Testis (tissue), 3 donors: ENCODE measurements around the gene GFOD1. TPM values are rescaled to one million over a fixed set of nuclear protein-coding genes. Genes with fewer than 3 reads are reported as not detected.

ENCODE experiments used
- DNase-seq: peaks from one replicate; pipeline ENCODE4 v3.0.0-alpha.2; 2019
- H3K27ac ChIP-seq, 2 donors: fragments of 200-600 bp; sonication (generic); one replicate each; pipeline ENCODE4 v1.5.1; 2019
- H3K27me3 ChIP-seq: fragments of 200-600 bp; sonication (generic); one replicate; pipeline ENCODE4 v1.5.1; 2019
- H3K36me3 ChIP-seq: fragments of 200-600 bp; sonication (generic); one replicate; pipeline ENCODE4 v1.5.1; 2017; ENCODE audit warnings: low read depth; ENCODE audit errors: missing control alignments
- H3K4me1 ChIP-seq: fragments of 200-600 bp; sonication (generic); one replicate; pipeline ENCODE4 v1.5.1; 2019
- H3K4me3 ChIP-seq, 2 donors: fragments of 200-600 bp; sonication (generic); one replicate each; pipeline ENCODE4 v1.5.1; 2017 to 2019
- H3K9me3 ChIP-seq: fragments of 200-600 bp; sonication (generic); one replicate; pipeline ENCODE4 v1.5.1; 2017
- CTCF ChIP-seq, 3 experiments: fragments of 450-650 bp in 2 of 3; fragments of 200-600 bp in 1 of 3; sonication (generic) in 1 of 3; IDR thresholded peaks; one replicate each; pipeline ENCODE4 v1.5.1; 2016 to 2019; ENCODE audit warnings: antibody characterized with exemption in 3 of 3, mild to moderate bottlenecking in 2 of 3, moderate library complexity in 1 of 3
- POLR2A ChIP-seq: fragments of 450-650 bp; IDR thresholded peaks from one replicate; pipeline ENCODE4 v1.6.1; 2017; ENCODE audit warnings: antibody characterized with exemption, mild to moderate bottlenecking, moderate library complexity
- WGBS, 2 donors: methylation state at CpG; one replicate each; pipeline ENCODE4 v1.1.5; 2018; 5-methylcytosine and 5-hydroxymethylcytosine counted together
- intact Hi-C: fragments of 100-400 bp; cut with DNase I; formaldehyde crosslinking; loops from one replicate; pipeline ENCODE4 v1.15.1; 2023; ENCODE audit warnings: low total_unique reads
- polyA plus RNA-seq: library from polyadenylated mRNA; stranded (reverse); fragments of 350-450 nt; fragmentation: Illumina TruSeq; extraction: RNeasy Lipid Tissue Mini Kit (QIAGEN cat#74804); gene quantifications from one replicate; pipeline ENCODE4 v1.2.3, GENCODE V29; 2014; ENCODE audit warnings: low read depth, low replicate concordance; ENCODE audit not compliant: insufficient read depth
- total RNA-seq, 2 donors: library from RNA; depleted of rRNA; stranded (reverse); fragments of >200 nt; gene quantifications; one replicate each; pipeline ENCODE4 v1.2.3, GENCODE V29; 2016

Gene GFOD1
- total and polyA plus RNA-seq, 3 donors from 2014 or later = 2.5 to 5.4 (median 5.0) TPM

- Histone ChIP-seq H3K9me3 (no peaks in the 10 kb centered on the region), H3K36me3 (no peaks in the 10 kb centered on the region), H3K27me3 (no peaks in the 10 kb centered on the region), H3K4me1 (peaks cover 4% of the 10 kb centered on the region), H3K4me3 (no peak overlapping the region), H3K27ac (no peak overlapping the region)
- intact Hi-C loops = no loop called here
- WGBS, 2 donors = 70 to 81% methylated on average over 3 of the region's 3 CpGs
- DNase-seq = no peak
- TF ChIP-seq CTCF (IDR thresholded peaks at IDR 0.05) = no peak
- TF ChIP-seq POLR2A = no peak
Measured at GRCh38 chr6:13413466-13413862, 73.9 kb downstream of the GFOD1 start.

GRCh38 chr6:13412639-13413465 lies 74.5 kb downstream of the GFOD1 start:
- WGBS, 2 donors = 89% methylated on average over 9 of the region's 9 CpGs
- Histone ChIP-seq H3K4me3 (no peak overlapping the region), H3K27ac (no peak overlapping the region), H3K9me3 (no peaks in the 10 kb centered on the region), H3K4me1 (peaks cover 4% of the 10 kb centered on the region), H3K36me3 (no peaks in the 10 kb centered on the region), H3K27me3 (no peaks in the 10 kb centered on the region)
- TF ChIP-seq CTCF (IDR thresholded peaks at IDR 0.05) (no peak), POLR2A (no peak)
- DNase-seq = no peak
- intact Hi-C loops = no loop called here

- peaks cover 7% of the 10 kb centered on the region for H3K4me1 ChIP-seq
- H3K27ac ChIP-seq = no peak overlapping the region
Measured at GRCh38 chr6:13412211-13412610, 75.2 kb downstream of the GFOD1 start.

GRCh38 chr6:13411484-13411883 lies 75.9 kb downstream of the GFOD1 start:
- Histone ChIP-seq H3K4me3 (no peak overlapping the region), H3K27ac (no peak overlapping the region), H3K4me1 (peaks cover 14% of the 10 kb centered on the region), H3K9me3 (no peaks in the 10 kb centered on the region), H3K36me3 (no peaks in the 10 kb centered on the region), H3K27me3 (no peaks in the 10 kb centered on the region)
- intact Hi-C loops = no loop called here
- 96 to 97% methylated on average over 8 of the region's 8 CpGs for WGBS, 2 donors
- no peak for TF ChIP-seq POLR2A
- TF ChIP-seq CTCF (IDR thresholded peaks at IDR 0.05) = no peak
- no peak for DNase-seq

More at GRCh38 chr6:13412211-13412610, 75.2 kb downstream of the GFOD1 start:
- H3K9me3 ChIP-seq = no peaks in the 10 kb centered on the region
- H3K4me3 ChIP-seq = no peak overlapping the region
- no peaks in the 10 kb centered on the region for H3K36me3 ChIP-seq
- no peak for TF ChIP-seq CTCF (IDR thresholded peaks at IDR 0.05)
- no peak for TF ChIP-seq POLR2A
- 91 to 95% methylated on average over 5 of the region's 5 CpGs for WGBS, 2 donors
- no peak for DNase-seq
- intact Hi-C loops = no loop called here
- no peaks in the 10 kb centered on the region for H3K27me3 ChIP-seq

- Histone ChIP-seq H3K36me3 (no peaks in the 10 kb centered on the region), H3K4me3 (no peak overlapping the region), H3K4me1 (peaks cover 16% of the 10 kb centered on the region), H3K27me3 (no peaks in the 10 kb centered on the region), H3K9me3 (no peaks in the 10 kb centered on the region), H3K27ac (no peak overlapping the region)
- 84 to 87% methylated on average over 2 of the region's 2 CpGs for WGBS, 2 donors
- TF ChIP-seq CTCF (IDR thresholded peaks at IDR 0.05) (no peak), POLR2A (no peak)
- intact Hi-C loops = no loop called here
- DNase-seq = no peak
Measured at GRCh38 chr6:13409991-13410390, 77.4 kb downstream of the GFOD1 start.
